ENCODE results near the gene GRHPR. TPM values are rescaled to one million over a fixed set of nuclear protein-coding genes. Genes with fewer than 3 reads are reported as not detected.

GRHPR gene
- total RNA-seq, 1 experiment from 2014 or later, result 111 TPM

DNA sequence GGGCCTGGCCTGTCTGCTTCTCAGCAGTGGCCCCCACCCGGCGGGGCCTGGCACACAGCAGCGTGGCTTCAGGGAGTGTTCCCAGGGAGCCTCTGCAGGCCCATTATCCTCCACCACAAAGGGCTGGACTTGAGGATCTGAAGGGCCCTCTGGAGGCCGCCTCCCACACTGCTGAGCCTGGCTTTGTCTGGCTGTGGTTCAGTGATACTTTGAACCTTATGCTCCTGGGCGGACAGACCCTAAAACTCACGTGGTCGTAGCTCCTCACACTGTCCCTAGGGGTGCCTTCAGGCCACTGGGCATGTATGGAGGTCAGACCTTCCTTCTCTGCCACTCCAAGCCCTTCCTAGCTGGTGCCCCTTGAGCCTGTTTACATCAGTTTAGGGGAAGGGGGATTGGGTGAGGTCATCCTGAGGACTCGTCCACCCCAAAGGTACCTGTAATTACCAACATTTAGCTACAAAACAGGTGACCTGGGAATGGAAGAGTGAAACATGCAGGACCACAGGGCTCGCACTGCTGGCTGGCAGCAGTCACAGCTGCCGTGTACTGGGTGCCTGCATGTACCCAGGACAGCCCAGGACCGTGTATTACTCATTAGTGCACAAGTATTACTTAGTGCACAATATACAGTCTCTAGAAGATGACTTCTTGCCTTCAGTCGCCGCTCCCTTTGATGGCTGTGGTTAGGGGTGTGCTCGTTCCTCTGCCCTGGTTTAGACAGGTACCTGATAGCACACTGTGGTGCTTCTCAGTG is 8.5 kb downstream of the GRHPR start:
- Histone ChIP-seq H3K27me3 (no peaks in the 10 kb centered on the region), H3K9me3 (no peaks in the 10 kb centered on the region), H3K4me3 (no peak overlapping the region), H3K36me3 (peaks cover 37% of the 10 kb centered on the region)
- no peak for DNase-seq

DNA sequence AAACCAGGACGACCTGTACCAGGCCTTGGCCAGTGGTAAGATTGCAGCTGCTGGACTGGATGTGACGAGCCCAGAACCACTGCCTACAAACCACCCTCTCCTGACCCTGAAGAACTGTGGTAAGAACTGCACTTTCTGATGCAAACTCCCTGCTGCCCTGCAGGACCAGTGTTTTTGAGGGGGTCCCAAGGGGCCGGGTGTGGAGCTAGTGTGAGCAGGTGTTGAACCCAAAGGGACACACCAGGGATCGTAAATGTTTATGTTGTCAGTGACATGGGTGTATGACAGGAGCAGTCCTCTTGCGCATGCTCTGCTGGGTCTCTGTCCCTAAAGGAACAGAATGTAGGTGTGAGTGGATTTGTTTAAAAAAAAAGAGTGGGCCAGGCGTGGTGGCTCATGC is 9.5 kb downstream of the GRHPR start:
- no peak overlapping the region for H3K4me3 ChIP-seq
- H3K9me3 ChIP-seq, result no peaks in the 10 kb centered on the region
- peaks cover 38% of the 10 kb centered on the region for H3K36me3 ChIP-seq
- no peak for DNase-seq
- no peaks in the 10 kb centered on the region for H3K27me3 ChIP-seq

DNA sequence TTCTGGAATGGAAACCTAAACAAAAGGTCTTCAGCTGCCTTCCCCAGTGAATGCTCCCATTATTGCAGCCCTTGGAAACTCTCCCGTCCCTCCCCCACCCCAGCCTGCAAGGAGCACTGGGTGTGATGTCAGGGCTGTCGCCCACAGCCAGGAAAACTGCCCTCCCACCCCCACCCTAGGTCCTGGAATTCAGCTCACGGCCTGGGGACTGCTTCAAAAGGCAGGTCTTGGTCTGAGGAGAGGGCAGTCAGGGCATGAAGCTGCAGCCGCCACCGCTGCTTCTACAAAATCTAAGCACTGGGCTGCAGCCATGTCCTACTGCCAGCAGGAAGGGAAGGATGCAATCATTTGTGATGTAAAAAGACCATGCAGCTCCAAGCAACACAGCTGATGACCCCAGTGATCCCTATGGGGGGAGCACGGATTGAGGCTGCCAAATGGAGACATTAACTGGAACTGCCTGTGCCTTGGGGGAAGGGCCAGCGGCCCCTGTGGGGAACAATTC is 11.4 kb downstream of the GRHPR start:
- Histone ChIP-seq H3K9me3 (no peaks in the 10 kb centered on the region), H3K27me3 (no peaks in the 10 kb centered on the region), H3K4me3 (no peak overlapping the region), H3K36me3 (peaks cover 41% of the 10 kb centered on the region)
- DNase-seq, result no peak

DNA sequence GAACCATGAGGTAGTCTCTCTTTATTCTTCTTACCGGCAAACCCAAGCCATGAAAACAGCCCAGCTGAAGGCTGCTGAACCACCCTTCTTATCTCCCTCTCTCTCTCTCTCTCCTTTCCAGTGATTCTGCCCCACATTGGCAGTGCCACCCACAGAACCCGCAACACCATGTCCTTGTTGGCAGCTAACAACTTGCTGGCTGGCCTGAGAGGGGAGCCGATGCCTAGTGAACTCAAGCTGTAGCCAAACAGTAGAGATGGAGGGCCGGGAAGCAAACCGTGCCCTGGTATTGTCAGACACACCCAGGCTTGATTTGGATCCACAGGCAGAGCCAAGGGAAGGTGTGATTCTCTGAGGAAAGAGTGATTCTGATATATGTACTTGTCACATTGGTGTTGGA is 14.0 kb downstream of the GRHPR start:
- peaks cover 49% of the 10 kb centered on the region for H3K36me3 ChIP-seq
- H3K27me3 ChIP-seq, result no peaks in the 10 kb centered on the region

DNA sequence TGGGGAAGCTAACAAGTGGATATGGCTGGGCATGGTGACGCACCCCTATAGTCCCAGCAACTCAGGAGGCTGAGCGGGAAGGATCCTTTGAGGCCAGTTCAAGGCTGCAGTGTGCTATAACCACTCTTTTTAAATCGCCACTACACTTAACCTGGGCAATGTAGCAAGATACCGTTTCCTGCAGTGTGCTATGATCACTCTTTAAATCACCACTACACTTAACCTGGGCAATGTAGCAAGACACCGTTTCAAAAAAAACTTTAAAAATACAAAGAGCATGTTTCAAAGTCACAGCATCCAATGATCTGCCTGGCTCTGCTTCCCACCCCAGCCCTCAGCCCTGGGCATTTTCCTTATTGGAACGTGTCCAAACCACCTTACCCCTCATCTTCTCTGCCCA is 14.5 kb downstream of the GRHPR start:
- H3K4me3 ChIP-seq, result no peak overlapping the region
- no peaks in the 10 kb centered on the region for H3K27me3 ChIP-seq
- no peaks in the 10 kb centered on the region for H3K9me3 ChIP-seq
- no peak for DNase-seq
- H3K36me3 ChIP-seq, result peaks cover 46% of the 10 kb centered on the region

More for the DNA sequence above, 14.0 kb downstream of the GRHPR start:
- H3K9me3 ChIP-seq, result no peaks in the 10 kb centered on the region
- H3K4me3 ChIP-seq, result no peak overlapping the region
- no peak for DNase-seq

DNA sequence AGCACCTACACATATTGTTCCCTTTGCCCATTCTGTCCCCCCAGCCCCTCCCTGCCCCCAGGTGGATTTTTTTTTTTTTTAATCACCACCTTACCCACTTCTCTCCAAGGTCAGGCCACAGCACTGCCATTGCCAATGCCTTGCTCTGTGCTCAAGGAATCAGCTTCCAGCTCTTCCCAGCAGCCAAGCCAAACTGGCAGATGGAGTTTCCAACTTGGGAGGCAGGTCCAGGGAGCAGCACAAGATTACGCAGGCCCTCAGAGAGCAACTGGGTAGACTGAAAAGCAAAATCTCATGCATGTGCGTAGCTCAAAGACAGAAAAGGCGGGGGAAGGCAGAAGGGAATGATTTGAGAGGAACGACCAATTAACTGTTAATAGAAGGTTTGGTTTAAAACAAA is 15.1 kb downstream of the GRHPR start:
- Histone ChIP-seq H3K27me3 (no peaks in the 10 kb centered on the region), H3K36me3 (peaks cover 44% of the 10 kb centered on the region), H3K4me3 (no peak overlapping the region), H3K9me3 (no peaks in the 10 kb centered on the region)
- no peak for DNase-seq

DNA sequence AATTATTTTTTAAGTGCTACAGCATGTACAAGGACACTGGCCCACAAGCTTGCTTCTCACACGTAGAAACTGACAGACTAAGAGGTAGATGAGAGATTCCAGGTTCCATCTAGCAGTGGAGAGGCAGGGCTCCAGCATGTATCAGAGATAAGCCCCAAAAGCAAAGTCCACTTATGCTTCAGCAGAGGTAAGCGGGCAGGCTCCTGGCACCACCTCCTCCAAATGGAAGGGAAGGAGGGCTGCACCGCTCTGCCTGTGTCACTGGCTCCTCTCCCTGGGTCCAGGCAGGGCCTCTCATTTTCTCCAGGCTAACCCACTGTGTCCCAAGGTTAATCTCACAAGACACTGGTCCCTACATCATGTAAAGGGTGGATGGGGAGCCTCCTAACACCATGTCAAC is 15.9 kb downstream of the GRHPR start:
- H3K36me3 ChIP-seq, result peaks cover 45% of the 10 kb centered on the region
- H3K4me3 ChIP-seq, result no peak overlapping the region
- no peak for DNase-seq
- no peaks in the 10 kb centered on the region for H3K9me3 ChIP-seq
- H3K27me3 ChIP-seq, result no peaks in the 10 kb centered on the region

DNA sequence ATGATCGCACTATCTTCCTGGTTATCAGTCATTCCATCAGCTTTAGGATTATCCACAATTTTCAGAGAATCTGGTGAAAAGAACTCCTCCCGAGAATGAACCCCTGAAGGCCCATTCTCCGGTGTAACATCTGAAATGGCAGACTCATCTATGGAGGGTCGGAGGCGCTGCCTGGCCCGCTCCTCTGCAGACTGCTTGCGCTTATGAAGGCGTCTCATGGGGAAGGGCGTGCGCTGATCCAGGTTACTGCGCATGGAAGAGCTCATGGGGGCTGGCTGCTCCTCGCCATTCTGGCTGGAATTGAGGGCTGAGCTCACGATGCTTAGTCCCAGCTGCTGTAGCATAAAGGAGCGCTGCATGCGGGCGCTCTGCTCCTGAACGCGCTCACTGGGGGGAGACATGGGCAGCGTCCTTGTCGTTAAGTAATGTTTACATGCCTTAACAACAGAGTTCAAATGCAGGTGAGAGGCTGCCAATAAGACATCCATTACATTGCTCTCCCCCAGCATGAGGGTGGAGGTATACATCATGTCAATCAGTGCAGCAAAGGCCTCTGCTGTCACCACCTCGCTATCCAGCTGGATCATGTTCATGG is 19.4 kb downstream of the GRHPR start:
- Histone ChIP-seq H3K27me3 (no peaks in the 10 kb centered on the region), H3K4me3 (no peak overlapping the region), H3K9me3 (no peaks in the 10 kb centered on the region), H3K36me3 (peaks cover 30% of the 10 kb centered on the region)
- no peak for DNase-seq

DNA sequence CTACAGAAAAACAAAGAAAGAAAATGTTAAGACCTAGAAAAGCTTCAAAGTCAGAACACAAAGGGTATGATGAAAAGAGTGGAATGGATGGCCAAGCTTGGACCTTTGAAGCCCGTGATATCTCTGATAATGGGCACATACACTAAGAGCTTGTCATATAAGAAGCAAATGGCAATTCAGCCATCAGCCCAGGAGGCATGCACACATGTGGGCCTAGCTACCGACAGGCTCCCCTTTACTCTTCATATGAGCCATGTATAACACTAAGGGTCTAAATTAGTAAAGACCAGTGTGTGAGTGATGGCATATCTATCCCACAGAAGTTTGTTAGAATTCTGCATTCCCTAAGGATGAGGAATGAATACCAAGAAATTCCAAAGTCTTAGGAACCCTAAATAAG is 20.1 kb downstream of the GRHPR start:
- DNase-seq, result no peak
- Histone ChIP-seq H3K36me3 (peaks cover 25% of the 10 kb centered on the region), H3K9me3 (no peaks in the 10 kb centered on the region), H3K27me3 (no peaks in the 10 kb centered on the region), H3K4me3 (no peak overlapping the region)

DNA sequence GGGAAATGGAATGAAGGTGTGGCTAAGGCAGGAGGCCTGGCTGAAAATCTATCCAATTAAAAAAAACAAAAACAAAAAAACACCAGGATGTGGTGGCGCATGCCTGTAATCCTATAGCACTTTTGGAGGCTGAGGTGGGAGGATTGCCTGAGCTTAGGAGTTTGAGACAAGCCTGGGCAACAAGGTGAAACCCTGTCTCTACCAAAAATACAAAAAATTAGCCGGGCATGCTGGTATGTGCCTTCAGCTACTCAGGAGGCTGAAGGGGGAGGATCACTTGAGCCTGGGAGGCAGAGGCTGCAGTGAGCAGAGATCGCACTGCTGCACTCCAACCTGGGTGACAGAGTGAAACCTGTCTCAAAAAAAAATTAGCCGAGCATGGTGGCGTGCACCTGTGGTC is 21.1 kb downstream of the GRHPR start:
- DNase-seq, result no peak
- Histone ChIP-seq H3K4me3 (no peak overlapping the region), H3K36me3 (peaks cover 17% of the 10 kb centered on the region), H3K27me3 (no peaks in the 10 kb centered on the region), H3K9me3 (no peaks in the 10 kb centered on the region)

DNA sequence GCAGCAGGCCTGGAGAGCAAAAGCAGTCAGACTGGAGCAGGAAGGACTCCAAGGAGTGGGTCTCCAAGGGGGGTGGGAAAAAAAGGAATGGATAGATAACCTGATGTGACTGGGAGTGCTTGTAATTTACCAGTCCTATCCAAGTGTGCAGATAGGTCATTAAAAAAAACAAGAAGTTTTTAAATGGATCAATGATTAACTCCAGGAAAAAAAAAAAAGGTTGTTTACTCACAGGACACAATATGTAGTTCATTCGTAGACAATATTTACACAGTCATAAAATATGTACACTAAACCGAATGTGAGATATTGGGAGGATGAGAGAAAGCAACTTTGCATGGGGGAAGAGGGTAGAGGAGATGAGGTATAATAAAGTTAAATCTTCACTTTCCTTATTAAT is 22.4 kb downstream of the GRHPR start:
- Histone ChIP-seq H3K27me3 (no peaks in the 10 kb centered on the region), H3K9me3 (no peaks in the 10 kb centered on the region), H3K36me3 (peaks cover 6% of the 10 kb centered on the region), H3K4me3 (no peak overlapping the region)
- DNase-seq, result no peak

DNA sequence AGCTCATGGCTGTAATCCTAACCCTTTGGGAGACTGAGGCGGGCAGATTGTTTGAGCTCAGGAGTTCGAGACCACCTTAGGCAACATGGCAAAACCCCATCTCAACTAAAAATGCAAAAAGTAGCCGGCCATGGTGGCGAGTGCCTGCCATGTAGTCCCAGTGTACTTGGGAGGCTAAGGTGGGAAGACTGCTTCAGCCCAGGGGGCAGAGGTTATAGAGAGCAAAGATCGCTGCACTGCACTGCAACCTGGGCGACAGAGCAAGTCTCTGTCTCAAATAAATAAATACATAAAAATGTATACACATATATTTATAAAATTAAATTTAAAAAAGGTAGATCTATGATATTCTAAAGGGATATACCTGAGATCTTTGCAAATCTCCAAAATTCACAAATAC is 23.3 kb downstream of the GRHPR start:
- H3K36me3 ChIP-seq, result peaks cover 5% of the 10 kb centered on the region; the same call in 1 of the 2 replicates
- no peak for DNase-seq
- no peaks in the 10 kb centered on the region for H3K27me3 ChIP-seq
- no peaks in the 10 kb centered on the region for H3K9me3 ChIP-seq
- no peak overlapping the region for H3K4me3 ChIP-seq

DNA sequence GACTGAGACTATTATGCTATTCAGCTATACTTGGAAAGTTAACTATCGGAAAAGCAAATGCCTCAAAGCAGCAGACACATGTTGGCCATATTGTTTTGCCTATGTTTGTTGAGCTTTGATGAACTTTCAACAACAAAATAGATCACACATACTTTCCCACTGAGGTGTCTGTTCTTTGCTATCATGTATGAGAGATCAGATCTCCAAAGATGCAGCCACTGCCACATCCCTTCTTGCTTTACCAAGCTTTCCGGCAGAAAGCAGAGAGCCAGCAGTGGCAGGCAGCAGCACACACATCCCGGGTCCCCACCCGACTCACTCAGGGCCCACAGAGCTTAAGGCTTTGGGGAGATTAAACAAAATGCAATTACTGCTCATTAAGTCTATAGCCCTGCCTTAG is 23.9 kb downstream of the GRHPR start:
- no peak for DNase-seq
- no peak overlapping the region for H3K4me3 ChIP-seq

DNA sequence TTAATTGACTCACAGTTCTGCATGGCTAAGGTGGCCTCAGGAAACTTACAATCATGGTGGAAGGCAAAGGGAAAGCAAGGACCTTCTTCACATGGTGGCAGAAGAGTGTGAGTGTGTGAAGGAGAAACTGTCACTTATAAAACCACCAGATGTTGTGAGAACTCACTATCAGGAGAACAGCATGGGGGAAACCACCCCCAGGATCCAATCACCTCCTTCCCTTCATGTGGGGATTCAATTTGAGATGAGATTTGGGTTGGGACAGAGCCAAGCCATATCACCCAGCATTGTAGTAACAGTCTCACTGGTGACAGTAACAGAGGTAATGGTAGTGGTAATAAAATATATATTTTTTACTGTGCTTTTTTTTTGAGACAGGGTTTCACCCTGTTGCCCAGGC is 24.6 kb downstream of the GRHPR start:
- H3K4me3 ChIP-seq, result no peak overlapping the region
- peaks cover 2% of the 10 kb centered on the region; the same call in 1 of the 2 replicates for H3K36me3 ChIP-seq
- H3K27me3 ChIP-seq, result no peaks in the 10 kb centered on the region
- DNase-seq, result no peak
- H3K9me3 ChIP-seq, result no peaks in the 10 kb centered on the region

More for the DNA sequence above, 23.9 kb downstream of the GRHPR start:
- Histone ChIP-seq H3K9me3 (no peaks in the 10 kb centered on the region), H3K36me3 (peaks cover 4% of the 10 kb centered on the region; the same call in 1 of the 2 replicates), H3K27me3 (no peaks in the 10 kb centered on the region)

DNA sequence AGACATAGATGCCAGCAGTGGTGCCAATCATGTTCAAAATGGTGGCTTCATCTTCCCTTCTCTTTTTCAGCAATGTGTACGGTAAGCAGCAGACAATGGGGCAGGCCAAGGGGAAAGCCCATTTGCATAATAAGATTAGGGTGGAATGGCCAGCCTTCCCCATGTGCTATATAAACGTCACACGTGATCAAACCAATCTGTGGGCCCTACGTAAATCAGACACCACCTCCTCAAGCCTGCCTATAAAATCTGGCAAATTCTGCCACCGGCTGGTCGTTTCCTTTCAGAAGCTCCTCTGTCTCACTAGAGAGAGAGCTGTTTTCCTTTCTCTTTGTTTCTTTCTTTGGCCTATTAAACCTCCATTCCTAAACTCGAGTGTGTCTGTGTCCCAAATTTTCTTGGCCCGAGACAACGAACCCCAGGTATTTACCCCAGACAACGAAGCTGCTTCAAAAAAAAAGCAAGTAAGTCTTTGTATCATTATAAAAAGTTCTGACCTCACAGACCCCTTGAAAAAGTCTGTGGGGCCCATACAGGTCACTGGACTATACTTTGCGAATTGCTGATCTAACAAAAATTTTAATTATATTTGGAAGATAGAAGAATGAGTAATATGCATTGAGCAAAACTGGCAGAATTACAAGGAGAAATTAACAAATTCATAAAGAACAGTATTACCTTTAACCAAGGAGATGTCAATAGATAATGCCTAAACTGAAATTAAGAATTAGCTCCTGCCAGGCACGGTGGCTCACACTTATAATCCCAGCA is 27.6 kb downstream of the GRHPR start:
- Histone ChIP-seq H3K36me3 (no peaks in the 10 kb centered on the region; the same call in 1 of the 2 replicates), H3K27me3 (no peaks in the 10 kb centered on the region), H3K4me3 (no peak overlapping the region), H3K9me3 (no peaks in the 10 kb centered on the region)
- DNase-seq, result no peak

DNA sequence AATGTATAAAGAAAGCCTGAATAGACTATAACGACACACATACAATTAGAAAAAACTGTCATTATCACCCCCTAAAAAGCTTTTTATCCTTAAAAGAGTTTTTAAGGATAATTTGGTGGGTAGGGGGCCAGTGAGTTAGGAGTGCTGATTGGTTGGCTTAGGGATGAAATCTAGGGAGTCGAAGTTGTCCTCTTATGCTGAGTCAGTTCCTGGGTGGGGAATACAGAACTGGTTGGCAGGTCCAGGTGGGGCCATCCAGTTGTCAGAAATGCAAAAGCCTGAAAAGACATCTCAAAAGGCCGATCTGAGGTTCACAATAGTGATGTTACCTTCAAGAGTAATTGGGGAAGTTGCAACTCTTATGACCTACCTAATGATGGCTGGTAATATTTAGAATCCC is 29.1 kb downstream of the GRHPR start:
- no peak for DNase-seq
- no peaks in the 10 kb centered on the region for H3K9me3 ChIP-seq
- H3K4me3 ChIP-seq, result no peak overlapping the region
- no peaks in the 10 kb centered on the region for H3K27me3 ChIP-seq
- H3K36me3 ChIP-seq, result no peaks in the 10 kb centered on the region; the same call in 1 of the 2 replicates

DNA sequence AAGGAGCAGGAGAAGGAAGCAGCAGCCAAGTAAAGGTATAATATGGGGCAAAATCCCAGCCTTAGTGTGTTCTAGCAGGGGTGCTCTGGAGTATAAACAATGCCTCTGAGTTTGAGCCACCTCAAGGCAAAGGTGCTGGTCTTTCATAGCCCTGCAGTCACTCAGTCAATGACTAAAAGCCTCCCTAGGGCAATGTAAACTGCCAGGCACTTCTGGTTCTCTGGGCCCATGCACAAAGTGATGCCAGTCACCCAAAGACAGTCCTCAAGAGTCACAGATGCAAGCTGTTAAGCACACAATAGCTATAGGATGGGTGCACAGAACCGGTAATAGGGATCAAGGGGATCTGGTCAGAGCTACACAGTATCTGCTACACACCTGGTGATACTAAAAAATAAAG is 30.1 kb downstream of the GRHPR start:
- no peaks in the 10 kb centered on the region; the same call in none of the 2 replicates for H3K36me3 ChIP-seq
- H3K27me3 ChIP-seq, result no peaks in the 10 kb centered on the region
- DNase-seq, result no peak
- H3K4me3 ChIP-seq, result no peak overlapping the region
- no peaks in the 10 kb centered on the region for H3K9me3 ChIP-seq
